Measurements from ENCODE around the gene ERBB4. TPM values are rescaled to one million over a fixed set of nuclear protein-coding genes. Genes with fewer than 3 reads are reported as not detected.

ERBB4 gene
- total RNA-seq, 4 donors from 2014 or later, result 0.26 to 13.3 (median 2.4) TPM

- H3K36me3 ChIP-seq, result no peaks in the 10 kb centered on the region
- H3K27ac ChIP-seq, result no peak overlapping the region
- H3K4me3 ChIP-seq, result no peak overlapping the region
- no peaks in the 10 kb centered on the region for H3K4me1 ChIP-seq
- TF ChIP-seq, protein P1, sequence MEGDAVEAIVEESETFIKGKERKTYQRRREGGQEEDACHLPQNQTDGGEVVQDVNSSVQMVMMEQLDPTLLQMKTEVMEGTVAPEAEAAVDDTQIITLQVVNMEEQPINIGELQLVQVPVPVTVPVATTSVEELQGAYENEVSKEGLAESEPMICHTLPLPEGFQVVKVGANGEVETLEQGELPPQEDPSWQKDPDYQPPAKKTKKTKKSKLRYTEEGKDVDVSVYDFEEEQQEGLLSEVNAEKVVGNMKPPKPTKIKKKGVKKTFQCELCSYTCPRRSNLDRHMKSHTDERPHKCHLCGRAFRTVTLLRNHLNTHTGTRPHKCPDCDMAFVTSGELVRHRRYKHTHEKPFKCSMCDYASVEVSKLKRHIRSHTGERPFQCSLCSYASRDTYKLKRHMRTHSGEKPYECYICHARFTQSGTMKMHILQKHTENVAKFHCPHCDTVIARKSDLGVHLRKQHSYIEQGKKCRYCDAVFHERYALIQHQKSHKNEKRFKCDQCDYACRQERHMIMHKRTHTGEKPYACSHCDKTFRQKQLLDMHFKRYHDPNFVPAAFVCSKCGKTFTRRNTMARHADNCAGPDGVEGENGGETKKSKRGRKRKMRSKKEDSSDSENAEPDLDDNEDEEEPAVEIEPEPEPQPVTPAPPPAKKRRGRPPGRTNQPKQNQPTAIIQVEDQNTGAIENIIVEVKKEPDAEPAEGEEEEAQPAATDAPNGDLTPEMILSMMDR (IDR thresholded peaks at IDR 0.05), result no peak
- no peak for TF ChIP-seq POLR2A (IDR thresholded peaks at IDR 0.05)
- intact Hi-C loops (cut with DNase I; ENCODE audit: low total_unique reads), result no loop called here
- no peaks in the 10 kb centered on the region for H3K9me3 ChIP-seq
- H3K27me3 ChIP-seq, result no peaks in the 10 kb centered on the region
- DNase-seq, result no peak
These were observed 223.9 kb downstream of the ERBB4 start for GRCh38 chr2:212314680-212315079.

- no peaks in the 10 kb centered on the region for H3K4me1 ChIP-seq
- intact Hi-C loops (cut with DNase I; ENCODE audit: low total_unique reads), result no loop called here
- no peak overlapping the region for H3K27ac ChIP-seq
- H3K9me3 ChIP-seq, result no peaks in the 10 kb centered on the region
- no peak for DNase-seq
- no peaks in the 10 kb centered on the region for H3K36me3 ChIP-seq
- no peaks in the 10 kb centered on the region for H3K27me3 ChIP-seq
- TF ChIP-seq, protein P1 (IDR thresholded peaks at IDR 0.05), result no peak
- TF ChIP-seq POLR2A (IDR thresholded peaks at IDR 0.05), result no peak
- H3K4me3 ChIP-seq, result no peak overlapping the region
These were observed 226.7 kb downstream of the ERBB4 start for GRCh38 chr2:212311807-212312404.

GRCh38 chr2:212299943-212300342 is 238.7 kb downstream of the ERBB4 start:
- Histone ChIP-seq H3K27ac (no peak overlapping the region), H3K36me3 (no peaks in the 10 kb centered on the region), H3K4me1 (no peaks in the 10 kb centered on the region), H3K9me3 (no peaks in the 10 kb centered on the region), H3K27me3 (no peaks in the 10 kb centered on the region), H3K4me3 (no peak overlapping the region)
- TF ChIP-seq, protein P1 (IDR thresholded peaks at IDR 0.05), result no peak
- TF ChIP-seq POLR2A (IDR thresholded peaks at IDR 0.05), result no peak
- intact Hi-C loops (cut with DNase I; ENCODE audit: low total_unique reads), result no loop called here
- DNase-seq, result no peak

GRCh38 chr2:212299333-212299732 is 239.3 kb downstream of the ERBB4 start:
- no peaks in the 10 kb centered on the region for H3K9me3 ChIP-seq
- intact Hi-C loops (cut with DNase I; ENCODE audit: low total_unique reads), result no loop called here
- H3K27ac ChIP-seq, result no peak overlapping the region
- DNase-seq, result no peak
- no peak for TF ChIP-seq POLR2A (IDR thresholded peaks at IDR 0.05)
- TF ChIP-seq, protein P1 (IDR thresholded peaks at IDR 0.05), result no peak
- no peaks in the 10 kb centered on the region for H3K27me3 ChIP-seq
- H3K36me3 ChIP-seq, result no peaks in the 10 kb centered on the region
- H3K4me1 ChIP-seq, result no peaks in the 10 kb centered on the region
- no peak overlapping the region for H3K4me3 ChIP-seq

DNA sequence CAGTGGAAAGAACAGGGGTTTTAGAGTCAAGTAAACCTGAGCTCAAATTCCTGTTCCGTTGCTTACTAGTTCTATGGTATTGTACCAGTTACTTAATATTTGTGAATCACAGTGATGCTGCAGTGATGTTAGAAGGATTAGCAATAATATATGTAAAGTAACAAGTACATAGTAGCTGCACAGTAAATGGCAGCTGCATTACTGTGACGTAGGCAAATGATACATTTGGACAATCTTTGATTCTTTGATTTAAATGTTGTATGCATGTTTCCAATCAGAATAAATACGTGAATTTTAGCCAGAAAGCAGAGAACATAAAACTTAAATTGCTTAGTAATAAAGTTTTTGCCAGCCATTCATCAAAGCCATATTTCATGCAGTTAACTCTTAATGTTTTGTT is 243.0 kb downstream of the ERBB4 start:
- DNase-seq, result no peak
- H3K9me3 ChIP-seq, result no peaks in the 10 kb centered on the region
- intact Hi-C loops (cut with DNase I; ENCODE audit: low total_unique reads), result no loop called here
- no peaks in the 10 kb centered on the region for H3K36me3 ChIP-seq
- H3K27ac ChIP-seq, result no peak overlapping the region
- H3K27me3 ChIP-seq, result no peaks in the 10 kb centered on the region
- H3K4me1 ChIP-seq, result no peaks in the 10 kb centered on the region
- no peak overlapping the region for H3K4me3 ChIP-seq
- TF ChIP-seq POLR2A (IDR thresholded peaks at IDR 0.05), result no peak
- TF ChIP-seq, protein P1 (IDR thresholded peaks at IDR 0.05), result no peak

All from uterus (tissue), 4 donors.